Loucy (cell line): ENCODE measurements around the gene ZBTB20.

Source experiments
- EZH2phosphoT487 ChIP-seq: fragments of 200-600 bp; IDR thresholded peaks from 2 replicates; pipeline ENCODE4 v1.6.1; 2018; ENCODE audit warnings: antibody characterized with exemption, mild to moderate bottlenecking, moderate library complexity, borderline replicate concordance
- TF ChIP-seq, protein P1 (sequence below): fragments of 200-600 bp; sonication (generic); conservative IDR thresholded peaks from 2 replicates; pipeline ENCODE4 v1.5.1; 2014; ENCODE audit warnings: mild to moderate bottlenecking, antibody characterized with exemption, low read length

GRCh38 chr3:114453361-114453780, 693.7 kb downstream of the ZBTB20 start:
- TF ChIP-seq, protein P1, sequence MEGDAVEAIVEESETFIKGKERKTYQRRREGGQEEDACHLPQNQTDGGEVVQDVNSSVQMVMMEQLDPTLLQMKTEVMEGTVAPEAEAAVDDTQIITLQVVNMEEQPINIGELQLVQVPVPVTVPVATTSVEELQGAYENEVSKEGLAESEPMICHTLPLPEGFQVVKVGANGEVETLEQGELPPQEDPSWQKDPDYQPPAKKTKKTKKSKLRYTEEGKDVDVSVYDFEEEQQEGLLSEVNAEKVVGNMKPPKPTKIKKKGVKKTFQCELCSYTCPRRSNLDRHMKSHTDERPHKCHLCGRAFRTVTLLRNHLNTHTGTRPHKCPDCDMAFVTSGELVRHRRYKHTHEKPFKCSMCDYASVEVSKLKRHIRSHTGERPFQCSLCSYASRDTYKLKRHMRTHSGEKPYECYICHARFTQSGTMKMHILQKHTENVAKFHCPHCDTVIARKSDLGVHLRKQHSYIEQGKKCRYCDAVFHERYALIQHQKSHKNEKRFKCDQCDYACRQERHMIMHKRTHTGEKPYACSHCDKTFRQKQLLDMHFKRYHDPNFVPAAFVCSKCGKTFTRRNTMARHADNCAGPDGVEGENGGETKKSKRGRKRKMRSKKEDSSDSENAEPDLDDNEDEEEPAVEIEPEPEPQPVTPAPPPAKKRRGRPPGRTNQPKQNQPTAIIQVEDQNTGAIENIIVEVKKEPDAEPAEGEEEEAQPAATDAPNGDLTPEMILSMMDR, result no peak
- TF ChIP-seq EZH2phosphoT487, result no peak
